GM19395 (cell line): ENCODE measurements around the gene B4GALNT2.
"Not testable (repeated sequence)": the region's sequence is repeated elsewhere in the genome, so short reads cannot be mapped to it uniquely, and the experiment has no call there.

Source experiments
- ATAC-seq: cut with Tn5 transposase; IDR thresholded peaks from one replicate; pipeline ENCODE4 v1.9.1; 2021; ENCODE audit warnings: mild to moderate bottlenecking, moderate library complexity; ENCODE audit not compliant: unreplicated experiment

B4GALNT2 gene

GRCh38 chr17:49117587-49118230 is 14.9 kb upstream of the B4GALNT2 start:
- ATAC-seq: no peak

- ATAC-seq: no peak
These were observed 12.4 kb upstream of the B4GALNT2 start for GRCh38 chr17:49120166-49120565.

- no peak for ATAC-seq
These were observed 10.8 kb upstream of the B4GALNT2 start for GRCh38 chr17:49121696-49122292.

- no peak for ATAC-seq
These were observed 10.0 kb upstream of the B4GALNT2 start for GRCh38 chr17:49122566-49122965.

GRCh38 chr17:49123061-49123460 is 9.5 kb upstream of the B4GALNT2 start:
- no peak for ATAC-seq

GRCh38 chr17:49125449-49125848 is 7.1 kb upstream of the B4GALNT2 start:
- ATAC-seq: no peak

GRCh38 chr17:49126183-49126859 is 6.2 kb upstream of the B4GALNT2 start:
- ATAC-seq: not testable (repeated sequence)

- not testable (repeated sequence) for ATAC-seq
These were observed 3.1 kb upstream of the B4GALNT2 start for GRCh38 chr17:49129359-49129950.

GRCh38 chr17:49130891-49131290 is 1.7 kb upstream of the B4GALNT2 start:
- no peak for ATAC-seq

GRCh38 chr17:49132317-49132698 is 261 bp upstream of the B4GALNT2 start:
- no peak for ATAC-seq

- no peak for ATAC-seq
These were observed 3.8 kb downstream of the B4GALNT2 start for GRCh38 chr17:49136335-49136734.

- not testable (repeated sequence) for ATAC-seq
These were observed 13.1 kb downstream of the B4GALNT2 start for GRCh38 chr17:49145654-49146053.

- no peak for ATAC-seq
These were observed 14.2 kb downstream of the B4GALNT2 start for GRCh38 chr17:49146620-49147306.

GRCh38 chr17:49148171-49148570 is 15.6 kb downstream of the B4GALNT2 start:
- ATAC-seq: no peak

GRCh38 chr17:49151996-49152395 is 19.4 kb downstream of the B4GALNT2 start:
- ATAC-seq: no peak

GRCh38 chr17:49156256-49156655 is 23.7 kb downstream of the B4GALNT2 start:
- no peak for ATAC-seq

- ATAC-seq: no peak
These were observed 25.2 kb downstream of the B4GALNT2 start for GRCh38 chr17:49157784-49158183.

GRCh38 chr17:49162866-49163265 is 30.3 kb downstream of the B4GALNT2 start:
- ATAC-seq: no peak

GRCh38 chr17:49165143-49165542 is 32.6 kb downstream of the B4GALNT2 start:
- no peak for ATAC-seq

- ATAC-seq: no peak
These were observed 36.1 kb downstream of the B4GALNT2 start for GRCh38 chr17:49168706-49169105.

GRCh38 chr17:49170216-49170615 is 37.6 kb downstream of the B4GALNT2 start:
- no peak for ATAC-seq
